Heart left ventricle (tissue), 16 donors: ENCODE data around the gene TCF7L2. TPM values are rescaled to one million over a fixed set of nuclear protein-coding genes. Genes with fewer than 3 reads are reported as not detected.

Experiments
- ATAC-seq, 4 donors: fragments of 200-7000 bp; cut with Tn5 transposase; one replicate each; pipeline ENCODE4 v1.9.1; 2020 to 2022; ENCODE audit warnings: moderate library complexity in 4 of 4, mild to moderate bottlenecking in 3 of 4, moderate number of reproducible peaks in 1 of 4
- DNase-seq, 5 donors: peaks; one replicate each; pipeline ENCODE4 v3.0.0-alpha.2; 2020
- H3K27ac ChIP-seq, 12 donors: fragments of 200-600 bp; sonication (generic) in 4 of 12; one replicate each; pipeline versions ENCODE4 v1.5.0 to v1.8.0; 2016 to 2022; ENCODE audit warnings: mild to moderate bottlenecking in 2 of 12
- H3K27me3 ChIP-seq, 9 donors: fragments of 200-600 bp; sonication (generic) in 2 of 9; one replicate each; pipeline versions ENCODE4 v1.5.1 to v1.8.0; 2016 to 2022; ENCODE audit warnings: mild to moderate bottlenecking in 3 of 9
- H3K36me3 ChIP-seq, 9 donors: fragments of 200-600 bp; sonication (generic) in 2 of 9; one replicate each; pipeline versions ENCODE4 v1.5.0 to v1.8.0; 2018 to 2022; ENCODE audit warnings: mild to moderate bottlenecking in 2 of 9
- H3K4me1 ChIP-seq, 12 donors: fragments of 200-600 bp; sonication (generic) in 4 of 12; one replicate each; pipeline versions ENCODE4 v1.5.0 to v1.8.0; 2016 to 2022; ENCODE audit warnings: mild to moderate bottlenecking in 3 of 12
- H3K4me3 ChIP-seq, 12 donors: fragments of 200-600 bp; sonication (generic) in 4 of 12; one replicate each; pipeline versions ENCODE4 v1.5.0 to v1.8.0; 2017 to 2022; ENCODE audit warnings: mild to moderate bottlenecking in 9 of 12, moderate library complexity in 4 of 12
- H3K9me3 ChIP-seq, 12 donors: fragments of 200-600 bp; sonication (generic) in 4 of 12; one replicate each; pipeline versions ENCODE4 v1.5.0 to v1.8.0; 2016 to 2022; ENCODE audit warnings: mild to moderate bottlenecking in 1 of 12
- POLR2A ChIP-seq, 2 donors: fragments of 450-650 bp; IDR thresholded peaks; one replicate each; pipeline ENCODE4 v1.6.1; 2017; ENCODE audit warnings: antibody characterized with exemption in 2 of 2, mild to moderate bottlenecking in 2 of 2, moderate library complexity in 2 of 2
- WGBS, 4 donors: extraction: QIAGEN DNeasy Blood & Tissue Kit in 2 of 4; methylation state at CpG; one replicate each; pipeline versions ENCODE4 v1.1.5 to v1.1.7; 2013 to 2018; 5-methylcytosine and 5-hydroxymethylcytosine counted together
- intact Hi-C, 10 donors: fragments of 100-400 bp; cut with DNase I; formaldehyde crosslinking; loops; one replicate each; pipeline versions ENCODE4 v1.11.1 to v1.14.2; 2022
- polyA plus RNA-seq, 2 donors: library from polyadenylated mRNA; stranded (reverse); fragments of 200-250 nt; gene quantifications; one replicate each; pipeline ENCODE4 v1.2.3, GENCODE V29; 2013
- total RNA-seq, 9 donors: library from RNA; depleted of rRNA in 2 of 9; stranded (reverse); fragments of >200 nt in 2 of 9; fragmentation: NEBNext Ultra II Directional in 3 of 9; extraction: Animal tissue kit (Norgen Biotek cat#: 25700) in 3 of 9; gene quantifications; one replicate each; pipeline versions ENCODE4 v1.1.0 to v1.2.4, GENCODE V29; 2016 to 2023
- TF ChIP-seq, protein P1 (sequence below), 12 donors: fragments of 200-600 bp; sonication (generic) in 4 of 12; IDR thresholded peaks; one replicate each; pipeline versions ENCODE4 v1.5.0 to v1.8.0; 2018 to 2022; ENCODE audit warnings: antibody characterized with exemption in 12 of 12, mild to moderate bottlenecking in 5 of 12
- donor health status: ischemic (EF 13 %, LVEDD 7.1; RV severe dilation, severe dysfunction).
- donor health status: healthy with polysubstance abuse.
- donor health status: DM: no; HTN: yes; CAD: no.
- donor health status: DM: no; HTN: no; CAD: no.
- donor health status: ischemic (EF 25% LVEDD 6.9; RV normal size, moderate dysfunction).
- donor health status: ischemic (EF 25% LVEDD 5.7; RV mildly dilated, moderate dysfunction).
- donor health status: healthy.
- donor health status: DM: yes; HTN: yes; CAD: no.
- donor health status: ischemic (EF 35%, LVEDD 5.7; RV mildly dilated, moderate dysfunction).
- donor health status: nonischemic (EF 11% LVEDD 7.7; RV severe dilation, severe dysfunction).
- donor health status: DM: yes; HTN: yes; CAD: no.
- donor health status: PGD.
- donor health status: ischemic (EF 29% LVEDD 5.4; RV normal size, mild dysfunction).
- donor health status: nonischemic (EF 23%, LVEDD 6.1; RV moderate dilation, normal function).

Gene TCF7L2
- total and polyA plus RNA-seq, 11 donors: 4.3 to 17.5 (median 8.4) TPM

DNA sequence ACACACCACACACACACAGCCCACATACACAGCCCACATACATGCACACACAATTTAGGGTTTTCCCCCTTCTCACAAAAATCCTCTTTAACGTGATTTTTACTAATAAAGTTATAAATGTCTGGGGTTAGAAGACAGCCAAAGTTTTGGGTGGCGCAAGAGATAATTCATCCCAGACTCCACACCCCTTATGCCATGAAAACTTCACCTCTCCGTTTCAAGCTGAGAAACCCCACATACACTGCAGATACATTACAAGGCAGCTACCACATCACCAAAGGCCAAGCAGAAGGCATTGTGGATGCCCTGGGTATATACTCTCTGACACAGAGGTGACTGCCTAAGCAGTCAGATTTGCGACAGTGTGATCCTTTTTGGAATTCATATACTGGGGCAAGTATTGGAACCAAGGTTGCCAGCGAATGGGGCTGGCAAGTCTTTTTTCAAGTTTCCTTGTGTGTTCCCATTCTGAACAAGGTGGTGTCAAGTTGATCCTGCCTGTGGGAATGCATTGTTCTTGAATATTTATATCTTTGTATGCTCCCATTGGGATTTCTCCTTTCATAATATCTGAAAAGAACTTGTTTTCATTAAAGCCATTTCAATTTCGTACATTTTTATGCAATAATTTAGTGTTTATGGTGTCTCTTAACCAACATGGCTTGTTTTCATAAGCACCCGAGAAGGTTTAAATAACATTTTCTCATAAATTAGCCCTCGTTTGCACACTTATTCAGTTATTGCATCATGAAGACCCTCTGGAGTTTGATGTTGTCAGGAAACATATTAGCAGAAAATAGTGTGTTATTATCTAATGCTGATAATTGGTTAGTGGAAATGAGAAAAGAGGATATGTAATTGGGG lies 130.2 kb downstream of the TCF7L2 start:
- Histone ChIP-seq H3K27ac (no peak overlapping the region), H3K4me3 (no peak overlapping the region), H3K27me3 (no peaks in the 10 kb centered on the region), H3K9me3 (no peaks in the 10 kb centered on the region), H3K36me3 (peaks cover 0 to 5% (median 0%) of the 10 kb centered on the region in 9 donors), H3K4me1 (peaks cover 0 to 5% (median 0%) of the 10 kb centered on the region in 12 donors)
- DNase-seq (no peak), ATAC-seq (no peak)
- intact Hi-C loops: no loop called here
- no peak for TF ChIP-seq POLR2A (IDR thresholded peaks at IDR 0.05)
- TF ChIP-seq, protein P1, sequence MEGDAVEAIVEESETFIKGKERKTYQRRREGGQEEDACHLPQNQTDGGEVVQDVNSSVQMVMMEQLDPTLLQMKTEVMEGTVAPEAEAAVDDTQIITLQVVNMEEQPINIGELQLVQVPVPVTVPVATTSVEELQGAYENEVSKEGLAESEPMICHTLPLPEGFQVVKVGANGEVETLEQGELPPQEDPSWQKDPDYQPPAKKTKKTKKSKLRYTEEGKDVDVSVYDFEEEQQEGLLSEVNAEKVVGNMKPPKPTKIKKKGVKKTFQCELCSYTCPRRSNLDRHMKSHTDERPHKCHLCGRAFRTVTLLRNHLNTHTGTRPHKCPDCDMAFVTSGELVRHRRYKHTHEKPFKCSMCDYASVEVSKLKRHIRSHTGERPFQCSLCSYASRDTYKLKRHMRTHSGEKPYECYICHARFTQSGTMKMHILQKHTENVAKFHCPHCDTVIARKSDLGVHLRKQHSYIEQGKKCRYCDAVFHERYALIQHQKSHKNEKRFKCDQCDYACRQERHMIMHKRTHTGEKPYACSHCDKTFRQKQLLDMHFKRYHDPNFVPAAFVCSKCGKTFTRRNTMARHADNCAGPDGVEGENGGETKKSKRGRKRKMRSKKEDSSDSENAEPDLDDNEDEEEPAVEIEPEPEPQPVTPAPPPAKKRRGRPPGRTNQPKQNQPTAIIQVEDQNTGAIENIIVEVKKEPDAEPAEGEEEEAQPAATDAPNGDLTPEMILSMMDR (IDR thresholded peaks at IDR 0.05): no peak
- 88 to 94% (median 90%) methylated on average over 8 of the region's 8 CpGs for WGBS, 4 donors

DNA sequence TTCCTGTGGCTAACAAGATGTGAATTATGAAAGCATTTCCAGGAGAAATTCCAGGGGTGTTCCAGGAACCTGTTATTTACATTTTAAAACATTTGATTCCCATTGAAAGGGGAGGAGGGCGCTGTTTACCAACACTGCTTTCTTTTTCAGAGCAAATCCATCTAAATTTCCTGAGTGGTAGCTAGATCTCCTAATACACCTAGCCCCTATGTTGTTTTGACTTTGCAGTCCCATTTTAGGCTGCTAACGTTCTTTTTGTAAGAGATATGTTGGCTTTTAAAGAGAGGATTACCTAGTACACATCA lies 130.8 kb downstream of the TCF7L2 start:
- Histone ChIP-seq H3K27me3 (no peaks in the 10 kb centered on the region), H3K4me3 (no peak overlapping the region), H3K4me1 (peaks cover 0 to 8% (median 0%) of the 10 kb centered on the region in 12 donors), H3K9me3 (no peaks in the 10 kb centered on the region), H3K27ac (no peak overlapping the region), H3K36me3 (peaks cover 0 to 5% (median 0%) of the 10 kb centered on the region in 9 donors)
- TF ChIP-seq POLR2A (IDR thresholded peaks at IDR 0.05): no peak
- TF ChIP-seq, protein P1 (IDR thresholded peaks at IDR 0.05): no peak
- ATAC-seq (no peak), DNase-seq (no peak)
- intact Hi-C loops: no loop called here
- 83 to 87% (median 85%) methylated on average over 2 of the region's 2 CpGs for WGBS, 4 donors

- Histone ChIP-seq H3K4me3 (no peak overlapping the region), H3K27me3 (no peaks in the 10 kb centered on the region), H3K4me1 (peaks cover 0 to 20% (median 10%) of the 10 kb centered on the region in 12 donors), H3K27ac (no peak overlapping the region), H3K36me3 (no peaks in the 10 kb centered on the region), H3K9me3 (no peaks in the 10 kb centered on the region)
- intact Hi-C loops: no loop called here
- no peak for TF ChIP-seq POLR2A (IDR thresholded peaks at IDR 0.05)
- TF ChIP-seq, protein P1 (IDR thresholded peaks at IDR 0.05): no peak
- WGBS, 4 donors: 93 to 99% (median 96%) methylated on average over 4 of the region's 4 CpGs
- DNase-seq: no peak
- no peak for ATAC-seq
These were observed 134.0 kb downstream of the TCF7L2 start for GRCh38 chr10:113084031-113084430.

DNA sequence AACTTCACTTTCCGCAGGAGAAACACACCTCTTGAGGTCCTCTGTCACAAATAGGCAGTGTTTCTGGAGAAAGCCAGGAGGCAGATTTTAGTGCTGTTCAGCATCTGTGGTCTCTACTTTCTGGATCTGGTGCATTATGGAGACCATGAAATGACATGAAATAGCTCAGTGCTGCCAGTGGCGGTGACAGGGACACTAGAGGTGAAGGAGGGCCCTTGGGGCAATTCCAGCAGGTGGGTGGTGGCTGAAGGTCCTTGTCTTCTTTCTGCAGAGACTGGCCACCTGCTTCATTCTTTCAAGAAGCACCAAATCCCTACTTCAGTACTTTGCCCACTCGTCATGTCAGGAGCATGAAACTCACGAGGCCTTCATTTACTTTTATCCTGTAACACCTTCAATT lies 135.7 kb downstream of the TCF7L2 start:
- Histone ChIP-seq H3K27ac (no peak overlapping the region), H3K9me3 (no peaks in the 10 kb centered on the region), H3K27me3 (no peaks in the 10 kb centered on the region), H3K36me3 (peaks cover 0 to 5% (median 0%) of the 10 kb centered on the region in 9 donors), H3K4me3 (no peak overlapping the region), H3K4me1 (peaks cover 0 to 16% (median 10%) of the 10 kb centered on the region in 12 donors)
- no peak for ATAC-seq
- intact Hi-C loops: no loop called here
- no peak for DNase-seq
- TF ChIP-seq, protein P1 (IDR thresholded peaks at IDR 0.05): no peak
- TF ChIP-seq POLR2A (IDR thresholded peaks at IDR 0.05): no peak
- 98 to 100% (median 98%) methylated on average over 4 of the region's 4 CpGs for WGBS, 4 donors
